ENCODE measurements around the gene TIAM1.

The TIAM1 gene

GRCh38 chr21:31075848-31076247, 268.2 kb downstream of the TIAM1 start:
- DNase-seq: no peak

- DNase-seq: no peak
Measured at GRCh38 chr21:31072533-31072932, 271.5 kb downstream of the TIAM1 start.

Measured in NCI-H510A treated with DMSO at 0.1 percent for 48 hours (cell line).